Measurements from ENCODE around the gene FBP1.

DNA sequence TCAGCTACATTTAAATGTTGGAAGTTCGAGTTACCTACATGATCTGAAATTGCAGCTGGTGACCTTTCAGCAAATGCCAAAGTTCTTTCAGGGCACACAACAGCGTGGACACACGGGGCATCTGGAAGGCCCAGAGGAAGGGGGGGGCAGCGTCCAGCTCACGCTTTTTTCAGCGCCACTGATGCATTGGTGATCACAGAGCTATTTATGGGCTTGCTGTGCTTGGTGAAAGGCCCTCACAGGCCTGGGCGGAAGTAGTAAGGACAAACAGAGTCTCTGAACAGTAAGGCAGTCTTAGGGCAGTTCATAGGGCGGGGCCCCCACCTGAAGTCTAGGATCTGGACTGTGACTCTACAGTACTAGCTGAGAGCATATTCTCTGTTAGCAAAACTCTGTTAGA lies 39.1 kb downstream of the FBP1 start:
- TF ChIP-seq, protein P1, sequence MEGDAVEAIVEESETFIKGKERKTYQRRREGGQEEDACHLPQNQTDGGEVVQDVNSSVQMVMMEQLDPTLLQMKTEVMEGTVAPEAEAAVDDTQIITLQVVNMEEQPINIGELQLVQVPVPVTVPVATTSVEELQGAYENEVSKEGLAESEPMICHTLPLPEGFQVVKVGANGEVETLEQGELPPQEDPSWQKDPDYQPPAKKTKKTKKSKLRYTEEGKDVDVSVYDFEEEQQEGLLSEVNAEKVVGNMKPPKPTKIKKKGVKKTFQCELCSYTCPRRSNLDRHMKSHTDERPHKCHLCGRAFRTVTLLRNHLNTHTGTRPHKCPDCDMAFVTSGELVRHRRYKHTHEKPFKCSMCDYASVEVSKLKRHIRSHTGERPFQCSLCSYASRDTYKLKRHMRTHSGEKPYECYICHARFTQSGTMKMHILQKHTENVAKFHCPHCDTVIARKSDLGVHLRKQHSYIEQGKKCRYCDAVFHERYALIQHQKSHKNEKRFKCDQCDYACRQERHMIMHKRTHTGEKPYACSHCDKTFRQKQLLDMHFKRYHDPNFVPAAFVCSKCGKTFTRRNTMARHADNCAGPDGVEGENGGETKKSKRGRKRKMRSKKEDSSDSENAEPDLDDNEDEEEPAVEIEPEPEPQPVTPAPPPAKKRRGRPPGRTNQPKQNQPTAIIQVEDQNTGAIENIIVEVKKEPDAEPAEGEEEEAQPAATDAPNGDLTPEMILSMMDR (IDR thresholded peaks at IDR 0.05): no peak
- TF ChIP-seq POLR2A (IDR thresholded peaks at IDR 0.05): no peak

All from Peyer's patch (tissue), 4 donors.